K562 (cell line): ENCODE measurements around the gene ACSF3. TPM values are rescaled to one million over a fixed set of nuclear protein-coding genes. Genes with fewer than 3 reads are reported as not detected.

Experiments
- ATAC-seq: fragments of 200-7000 bp; cut with Tn5 transposase; 3 replicates; pipeline ENCODE4 v1.9.1; 2020; ENCODE audit warnings: moderate library complexity
- BruUV-seq: library from RNA; stranded (reverse); fragments of 400-500 nt; replicated peaks from 2 replicates; lab custom pipeline; 2021; lab: Mats Ljungman, UMichigan
- CTCF ChIA-PET: fragments of 300-600 bp; formaldehyde crosslinking; extraction: SDS; loops from one replicate; lab custom pipeline; 2021; ENCODE audit warnings: low intra/inter-chr PET ratio; lab: Yijun Ruan, JAX
- POLR2A ChIA-PET: fragments of 300-600, 350-650 bp; sonication (Branson Sonifier 250); formaldehyde crosslinking; extraction: SDS; loops from one replicate; lab custom pipeline; 2021; ENCODE audit warnings: antibody characterized with exemption, inconsistent platforms; lab: Yijun Ruan, JAX
- DNase-seq, 4 experiments: peaks; one replicate each; pipeline versions ENCODE4 v3.0.0 to v3.0.0-alpha.2; 2011 to 2018; ENCODE audit warnings: low spot score in 3 of 4, mixed read lengths in 3 of 4; ENCODE audit errors: extremely low read depth in 1 of 4
- FAIRE-seq: peaks from 2 replicates; lab custom pipeline; 2011; peaks lifted over from hg19 to GRCh38; lab: Jason Lieb, UNC
- H2AFZ ChIP-seq: 2 replicates; pipeline ENCODE4 v1.6.0; 2011; ENCODE audit warnings: low read depth, low read length, control low read depth, inconsistent platforms
- H3K27ac ChIP-seq: fragments of 200-600 bp; 3 replicates; pipeline ENCODE4 v1.8.0; 2011; ENCODE audit warnings: low read depth, mild to moderate bottlenecking, control low read depth, inconsistent platforms, low read length, moderate library complexity, mixed read lengths; ENCODE audit errors: extremely low read depth
- H3K27me3 ChIP-seq, 2 experiments: fragments of 300-600 bp in 1 of 2; 2 replicates in 1 of 2; 3 replicates in 1 of 2; pipeline versions ENCODE4 v1.6.0 to v1.8.0; 2011; ENCODE audit warnings: inconsistent platforms in 2 of 2, low read length in 2 of 2, mild to moderate bottlenecking in 1 of 2, mixed read lengths in 1 of 2, moderate library complexity in 1 of 2; ENCODE audit not compliant: control insufficient read depth in 2 of 2, insufficient read depth in 2 of 2
- H3K36me3 ChIP-seq: fragments of 300-600 bp; 3 replicates; pipeline ENCODE4 v1.8.0; 2011; ENCODE audit warnings: mild to moderate bottlenecking, low read length, inconsistent platforms; ENCODE audit not compliant: control insufficient read depth, insufficient read depth
- H3K4me1 ChIP-seq, 2 experiments: fragments of 200-600 bp in 1 of 2; replicated peaks in 1 of 2; 2 replicates in 1 of 2; 3 replicates in 1 of 2; pipeline versions ENCODE4 v1.5.1 to v1.8.0; 2011; ENCODE audit warnings: inconsistent platforms in 2 of 2, low read length in 2 of 2, mild to moderate bottlenecking in 1 of 2, mixed read lengths in 1 of 2, moderate library complexity in 1 of 2; ENCODE audit not compliant: control insufficient read depth in 2 of 2, insufficient read depth in 2 of 2
- H3K4me2 ChIP-seq: 2 replicates; pipeline ENCODE4 v1.6.1; 2011; ENCODE audit warnings: low read length, control low read depth, inconsistent platforms, mixed read lengths; ENCODE audit not compliant: insufficient read depth
- H3K4me3 ChIP-seq: fragments of 200-600 bp; sonication (generic), shearing (Covaris generic); 2 replicates; pipeline ENCODE4 v1.5.1; 2016; ENCODE audit warnings: control low read depth, inconsistent platforms
- H3K79me2 ChIP-seq: fragments of 200-600 bp; 3 replicates; pipeline ENCODE4 v1.8.0; 2011; ENCODE audit warnings: low read length, inconsistent platforms; ENCODE audit not compliant: control insufficient read depth, insufficient read depth
- H3K9ac ChIP-seq, 2 experiments: 2 replicates each; pipeline versions ENCODE4 v1.6.0 to v1.6.1; 2011; ENCODE audit warnings: low read depth in 2 of 2, low read length in 2 of 2, control low read depth in 1 of 2, inconsistent platforms in 1 of 2, mild to moderate bottlenecking in 1 of 2, mixed read lengths in 1 of 2; ENCODE audit not compliant: insufficient read depth in 1 of 2
- H3K9me1 ChIP-seq: one replicate; pipeline ENCODE4 v1.6.0; 2011; ENCODE audit warnings: inconsistent platforms, mild to moderate bottlenecking, low read length, moderate library complexity; ENCODE audit not compliant: control insufficient read depth, insufficient read depth
- H3K9me3 ChIP-seq: replicated peaks from 2 replicates; pipeline ENCODE4 v1.5.1; 2011; ENCODE audit warnings: low read depth, low read length, inconsistent platforms; ENCODE audit not compliant: control insufficient read depth, insufficient read depth
- H4K20me1 ChIP-seq: replicated peaks from 2 replicates; pipeline ENCODE4 v1.6.1; 2011; ENCODE audit warnings: low read length, inconsistent platforms, mixed read lengths; ENCODE audit not compliant: control insufficient read depth, insufficient read depth
- ARID1B ChIP-seq: fragments of 450-650 bp; IDR thresholded peaks from 2 replicates; pipeline ENCODE4 v1.6.1; 2016; ENCODE audit warnings: antibody characterized with exemption, mild to moderate bottlenecking, inconsistent platforms
- CBFA2T2 ChIP-seq: fragments of 450-650 bp; conservative IDR thresholded peaks from 2 replicates; pipeline ENCODE4 v1.6.1; 2017; ENCODE audit warnings: mild to moderate bottlenecking
- EZH2 ChIP-seq: IDR thresholded peaks from 2 replicates; pipeline ENCODE4 v1.6.1; 2012; ENCODE audit warnings: low read depth, mild to moderate bottlenecking, inconsistent platforms, low read length, borderline replicate concordance
- GTF2A2 ChIP-seq: IDR thresholded peaks from 2 replicates; pipeline ENCODE4 v1.6.1; 2016; ENCODE audit warnings: mild to moderate bottlenecking, missing genetic modification characterization, missing compliant biosample characterization
- HDGF ChIP-seq: fragments of 450-650 bp; IDR thresholded peaks from 2 replicates; pipeline ENCODE4 v1.6.1; 2016
- IFI16 ChIP-seq: fragments of 250-450 bp; sonication (Bioruptor Pico); IDR thresholded peaks from 2 replicates; pipeline ENCODE4 v2.1.2; 2022; ENCODE audit warnings: mild to moderate bottlenecking, inconsistent platforms
- ILK ChIP-seq: fragments of 450-650 bp; IDR thresholded peaks from 2 replicates; pipeline ENCODE4 v1.6.1; 2016; ENCODE audit warnings: missing genetic modification characterization, low read depth, mild to moderate bottlenecking, missing compliant biosample characterization, moderate library complexity, borderline replicate concordance
- KDM4B ChIP-seq, 2 experiments: fragments of 450-650 bp in 1 of 2; sonication (generic) in 1 of 2; IDR thresholded peaks; 2 replicates each; pipeline ENCODE4 v1.6.1; 2016 to 2017; ENCODE audit warnings: borderline replicate concordance in 2 of 2, antibody characterized with exemption in 1 of 2, low read depth in 1 of 2, mild to moderate bottlenecking in 1 of 2
- PHTF2 ChIP-seq: fragments of 250-450 bp; sonication (Bioruptor Pico); IDR thresholded peaks from 2 replicates; pipeline ENCODE4 v1.5.0; 2021; ENCODE audit warnings: mild to moderate bottlenecking
- SMC3 ChIP-seq: conservative IDR thresholded peaks from 2 replicates; pipeline ENCODE4 v1.6.1; 2011; ENCODE audit warnings: low read depth, low read length, improper control_type of control experiment; ENCODE audit not compliant: insufficient read depth
- SRSF3 ChIP-seq: fragments of 200-400 bp; formaldehyde crosslinking; IDR thresholded peaks from 2 replicates; pipeline ENCODE4 v1.6.1; 2016; ENCODE audit warnings: mild to moderate bottlenecking, low read length, moderate library complexity; ENCODE audit not compliant: insufficient read depth
- TRIM28 ChIP-seq: fragments of 450-650 bp; IDR thresholded peaks from 2 replicates; pipeline ENCODE4 v1.6.1; 2017
- ZNF124 ChIP-seq: sonication (generic); formaldehyde crosslinking; IDR thresholded peaks from 2 replicates; pipeline ENCODE4 v1.8.1; 2022; ENCODE audit warnings: missing genetic modification reagents
- ZNF134 ChIP-seq: fragments of 250-450 bp; sonication (Bioruptor Pico); conservative IDR thresholded peaks from 2 replicates; pipeline ENCODE4 v1.4.0; 2020
- ZNF408 ChIP-seq: fragments of 250-450 bp; sonication (Bioruptor Pico); IDR thresholded peaks from 2 replicates; pipeline ENCODE4 v1.4.0; 2020; ENCODE audit warnings: low read depth, mild to moderate bottlenecking, moderate library complexity
- ZNF512 ChIP-seq: IDR thresholded peaks from 2 replicates; pipeline ENCODE4 v1.6.1; 2016; ENCODE audit warnings: missing genetic modification characterization, missing compliant biosample characterization
- ZNF583 ChIP-seq: fragments of 250-450 bp; sonication (Bioruptor Pico); IDR thresholded peaks from 2 replicates; pipeline ENCODE4 v1.4.0; 2020
- ZNF586 ChIP-seq: fragments of 450-650 bp; formaldehyde crosslinking; conservative IDR thresholded peaks from 2 replicates; pipeline ENCODE4 v1.4.0; 2020; ENCODE audit warnings: mild to moderate bottlenecking, moderate library complexity
- WGBS: fragments of 100-300 bp; shearing (Covaris generic); methylation state at CpG from one replicate; pipeline ENCODE4 v1.1.6; 2016; ENCODE audit warnings: low coverage, mixed read lengths; ENCODE audit not compliant: insufficient coverage; ENCODE audit errors: missing lambda C conversion rate; 5-methylcytosine and 5-hydroxymethylcytosine counted together
- in situ Hi-C: fragments of 300-500 bp; cut with MboI; formaldehyde crosslinking; loops from 4 replicates; pipeline ENCODE4 v1.15.0; 2018; ENCODE audit warnings: inconsistent platforms, mixed read lengths
- intact Hi-C: fragments of 100-400 bp; cut with micrococcal nuclease; formaldehyde crosslinking; loops from 2 replicates; pipeline ENCODE4 v1.14.2; 2022
- polyA plus RNA-seq, 8 experiments: library from polyadenylated mRNA; depleted of rRNA in 4 of 8; stranded (reverse) in 5 of 8; unstranded in 3 of 8; fragments of >200 nt; fragmentation: Nextera tagmentation in 2 of 8; fragmentation: Illumina TruSeq in 1 of 8; extraction: Ambion mirVana in 2 of 8; extraction: Trizol in 1 of 8; gene quantifications; 2 replicates each; pipeline versions ENCODE4 v1.2.1 to v1.2.3, GENCODE V29; 2011 to 2014; ENCODE audit warnings: inconsistent platforms in 1 of 8, missing spikeins in 1 of 8
- total RNA-seq, 7 experiments: library from RNA; depleted of rRNA in 6 of 7; stranded (reverse); fragments of >200 nt in 6 of 7; fragmentation: Illumina TruSeq in 2 of 7; extraction: Trizol in 2 of 7; gene quantifications; 2 replicates each; pipeline versions ENCODE4 v1.2.1 to v1.2.3, GENCODE V29; 2011 to 2021; ENCODE audit warnings: low replicate concordance in 1 of 7
- TF ChIP-seq, protein P1 (sequence below): fragments of 250-450 bp; sonication (Bioruptor Pico); IDR thresholded peaks from 2 replicates; pipeline ENCODE4 v1.5.0; 2020; ENCODE audit warnings: mild to moderate bottlenecking, borderline replicate concordance

ACSF3 gene
- total and polyA plus RNA-seq, 9 of the 15 experiments (the other 6 are each of a cell fraction or from before 2014, with no cell fraction given) = 0.77 to 32.8 (median 14.7) TPM

- Histone ChIP-seq H3K9me3 (peaks cover 5% of the 10 kb centered on the region), H3K27me3 (no peaks in the 10 kb centered on the region), H2AFZ (no peak overlapping the region), H3K9me1 (no peaks in the 10 kb centered on the region), H3K4me1 (peaks cover 0 to 38% of the 10 kb centered on the region in 2 experiments; a peak in 3 of 5 replicates), H3K79me2 (no peaks in the 10 kb centered on the region), H3K36me3 (peaks cover 34% of the 10 kb centered on the region; the same call in 2 of the 3 replicates), H3K4me2 (no peak overlapping the region), H4K20me1 (no peaks in the 10 kb centered on the region), H3K27ac (no peak overlapping the region), H3K9ac (no peak overlapping the region), H3K4me3 (no peak overlapping the region)
- in situ Hi-C loops = no loop called here
- ChIA-PET POLR2A (no interaction called here), CTCF (no interaction called here)
- no peak for DNase-seq
- FAIRE-seq = no peak
- 96% methylated on average over 8 of the region's 8 CpGs for WGBS
- BruUV-seq = no TSS peak
- ATAC-seq = no peak
- intact Hi-C loops = no loop called here
- no peak for TF ChIP-seq ZNF586 (CRISPR knock-in tag)
- TF ChIP-seq, protein P1, sequence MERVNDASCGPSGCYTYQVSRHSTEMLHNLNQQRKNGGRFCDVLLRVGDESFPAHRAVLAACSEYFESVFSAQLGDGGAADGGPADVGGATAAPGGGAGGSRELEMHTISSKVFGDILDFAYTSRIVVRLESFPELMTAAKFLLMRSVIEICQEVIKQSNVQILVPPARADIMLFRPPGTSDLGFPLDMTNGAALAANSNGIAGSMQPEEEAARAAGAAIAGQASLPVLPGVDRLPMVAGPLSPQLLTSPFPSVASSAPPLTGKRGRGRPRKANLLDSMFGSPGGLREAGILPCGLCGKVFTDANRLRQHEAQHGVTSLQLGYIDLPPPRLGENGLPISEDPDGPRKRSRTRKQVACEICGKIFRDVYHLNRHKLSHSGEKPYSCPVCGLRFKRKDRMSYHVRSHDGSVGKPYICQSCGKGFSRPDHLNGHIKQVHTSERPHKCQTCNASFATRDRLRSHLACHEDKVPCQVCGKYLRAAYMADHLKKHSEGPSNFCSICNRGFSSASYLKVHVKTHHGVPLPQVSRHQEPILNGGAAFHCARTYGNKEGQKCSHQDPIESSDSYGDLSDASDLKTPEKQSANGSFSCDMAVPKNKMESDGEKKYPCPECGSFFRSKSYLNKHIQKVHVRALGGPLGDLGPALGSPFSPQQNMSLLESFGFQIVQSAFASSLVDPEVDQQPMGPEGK (CRISPR knock-in tag) = no peak
- TF ChIP-seq EZH2 = no peak
- TF ChIP-seq ARID1B = no peak
- no peak for TF ChIP-seq IFI16 (CRISPR knock-in tag)
- TF ChIP-seq ILK (tag) = no peak
- no peak for TF ChIP-seq ZNF408 (CRISPR knock-in tag)
- no peak for TF ChIP-seq KDM4B (IDR thresholded peaks at IDR 0.05; ENCODE audit: borderline replicate concordance in 2 of 2, low read depth in 1 of 2)
- TF ChIP-seq ZNF134 (CRISPR knock-in tag) = no peak
- TF ChIP-seq CBFA2T2 = no peak
- TF ChIP-seq TRIM28 = no peak
- TF ChIP-seq SRSF3 = no peak
- TF ChIP-seq ZNF512 (tag) = no peak
- no peak for TF ChIP-seq SMC3
- no peak for TF ChIP-seq GTF2A2 (tag)
- TF ChIP-seq ZNF583 = no peak
- TF ChIP-seq ZNF124 (CRISPR knock-in tag) = no peak
- no peak for TF ChIP-seq HDGF
- no peak for TF ChIP-seq PHTF2 (CRISPR knock-in tag)
These were observed 57.3 kb downstream of the ACSF3 start for GRCh38 chr16:89150981-89151380.
